HG03097 (cell line): ENCODE data around the gene FNDC3B.

Experiments
- ATAC-seq: cut with Tn5 transposase; IDR thresholded peaks from one replicate; pipeline ENCODE4 v1.9.1; 2021; ENCODE audit not compliant: unreplicated experiment, low FRiP score

The FNDC3B gene

GRCh38 chr3:172071780-172072330 lies 32.5 kb downstream of the FNDC3B start:
- no peak for ATAC-seq

GRCh38 chr3:172072543-172072942 lies 33.2 kb downstream of the FNDC3B start:
- no peak for ATAC-seq

DNA sequence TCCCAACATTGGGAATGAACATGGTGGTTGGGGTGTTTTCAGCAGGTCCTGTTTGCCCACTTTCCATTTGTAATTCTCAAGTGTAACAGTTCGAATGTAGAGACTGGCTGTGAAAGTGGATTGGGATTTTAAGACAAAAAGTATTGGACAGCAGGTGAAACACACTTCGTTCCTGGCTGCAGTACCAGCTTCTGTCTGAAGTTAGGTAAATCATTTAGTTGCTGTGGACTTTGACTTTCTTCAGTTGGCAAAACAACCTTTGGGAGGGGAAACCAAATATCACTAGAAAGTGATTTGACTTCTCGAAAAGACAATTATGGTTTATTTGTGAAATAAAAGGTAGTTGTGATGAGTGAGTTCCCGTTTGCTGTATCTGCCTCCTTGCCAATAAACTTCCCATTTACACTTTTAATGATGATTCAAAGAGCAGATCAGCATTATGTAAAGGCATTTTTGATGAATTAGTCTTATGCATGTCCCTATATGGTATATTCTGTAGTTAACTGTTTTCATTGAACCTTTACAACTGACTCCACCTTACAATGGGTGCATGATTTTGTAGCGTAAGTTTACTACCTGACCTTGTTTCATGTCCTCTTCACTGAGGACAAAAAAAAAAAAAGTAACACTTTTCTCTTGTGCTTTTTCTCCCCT lies 34.0 kb downstream of the FNDC3B start:
- no peak for ATAC-seq

DNA sequence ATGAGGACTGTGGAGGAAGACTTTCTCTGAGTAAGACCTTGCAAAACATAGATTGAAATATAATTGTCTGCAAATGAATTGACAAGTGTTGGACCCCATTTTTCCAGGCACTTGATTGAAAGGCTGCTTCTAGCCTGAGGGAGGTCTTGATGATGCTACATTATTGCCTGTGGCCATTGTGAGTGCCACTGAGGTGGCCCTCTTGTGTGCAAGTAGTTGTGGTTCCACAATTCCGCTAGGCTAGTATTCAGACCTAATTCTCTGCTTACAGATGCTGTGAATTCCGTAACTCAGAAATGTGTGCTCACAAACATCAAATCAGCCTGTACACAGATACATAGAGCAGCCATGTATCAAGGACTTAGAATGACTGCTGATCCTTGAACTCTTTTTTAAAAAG lies 34.7 kb downstream of the FNDC3B start:
- ATAC-seq = no peak

GRCh38 chr3:172074586-172074985 lies 35.2 kb downstream of the FNDC3B start:
- no peak for ATAC-seq

DNA sequence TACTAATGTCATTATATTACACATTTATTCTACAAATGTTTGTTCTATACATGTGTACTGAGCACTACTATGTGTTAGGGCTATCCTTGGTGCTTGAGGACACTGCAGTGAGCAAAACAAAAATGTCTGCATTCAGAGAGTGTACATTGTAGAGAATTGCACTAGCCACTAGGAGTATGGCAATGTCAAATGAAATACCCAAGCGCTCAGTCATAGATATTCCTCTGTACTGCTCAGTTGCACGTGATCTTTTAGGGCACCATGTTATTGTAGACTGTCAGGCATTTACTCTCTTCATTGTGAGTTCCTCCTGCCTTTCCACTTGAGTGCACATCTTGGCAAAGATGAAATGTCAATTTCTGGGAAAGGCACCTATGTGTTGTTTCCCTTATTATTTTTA lies 36.8 kb downstream of the FNDC3B start:
- no peak for ATAC-seq

DNA sequence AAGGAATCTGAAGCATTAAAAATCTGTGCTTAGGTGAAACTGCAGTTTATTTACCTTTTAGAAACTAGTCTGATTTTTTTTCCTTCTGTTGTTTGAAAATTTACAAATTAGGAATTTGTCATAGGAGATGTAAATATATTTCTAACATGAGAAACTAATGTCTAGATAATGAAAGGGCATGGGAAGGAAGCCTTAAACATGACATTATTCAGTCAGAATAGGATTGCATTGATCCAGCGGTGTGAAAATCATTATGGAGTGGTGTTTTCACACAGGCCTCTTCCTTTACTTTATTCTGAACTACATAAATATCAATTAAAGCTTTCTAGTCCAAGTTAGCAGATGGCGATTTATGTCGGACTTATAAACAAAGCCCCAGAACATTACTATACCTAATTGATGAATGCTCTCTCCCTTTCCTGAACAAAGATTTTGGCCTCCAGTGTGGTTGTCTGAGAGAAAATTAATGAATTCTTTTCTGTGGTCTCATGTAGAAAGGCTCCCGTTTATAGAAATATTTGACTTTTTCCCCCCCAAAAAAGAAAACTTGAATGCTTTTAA lies 37.9 kb downstream of the FNDC3B start:
- no peak for ATAC-seq

- ATAC-seq = no peak
Measured at GRCh38 chr3:172078244-172078643, 38.9 kb downstream of the FNDC3B start.

DNA sequence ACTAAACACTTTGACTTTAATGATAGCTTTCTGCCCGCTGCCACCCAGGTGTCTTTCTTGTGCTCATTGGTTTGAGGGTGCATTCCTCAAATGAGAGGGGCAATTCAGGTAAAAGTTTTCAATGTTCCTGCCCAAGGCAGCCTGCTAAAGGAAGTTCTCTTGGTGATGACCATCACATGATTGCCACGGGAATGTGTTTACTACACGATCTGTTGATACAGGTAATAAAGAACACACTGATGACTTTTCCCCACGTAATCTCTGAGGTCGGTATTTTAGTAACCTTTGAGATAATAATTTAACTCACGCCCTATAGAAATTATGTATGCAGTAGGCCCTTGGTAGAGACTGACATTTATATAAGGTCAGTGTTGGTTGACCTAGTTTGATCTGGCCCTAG lies 39.3 kb downstream of the FNDC3B start:
- no peak for ATAC-seq

DNA sequence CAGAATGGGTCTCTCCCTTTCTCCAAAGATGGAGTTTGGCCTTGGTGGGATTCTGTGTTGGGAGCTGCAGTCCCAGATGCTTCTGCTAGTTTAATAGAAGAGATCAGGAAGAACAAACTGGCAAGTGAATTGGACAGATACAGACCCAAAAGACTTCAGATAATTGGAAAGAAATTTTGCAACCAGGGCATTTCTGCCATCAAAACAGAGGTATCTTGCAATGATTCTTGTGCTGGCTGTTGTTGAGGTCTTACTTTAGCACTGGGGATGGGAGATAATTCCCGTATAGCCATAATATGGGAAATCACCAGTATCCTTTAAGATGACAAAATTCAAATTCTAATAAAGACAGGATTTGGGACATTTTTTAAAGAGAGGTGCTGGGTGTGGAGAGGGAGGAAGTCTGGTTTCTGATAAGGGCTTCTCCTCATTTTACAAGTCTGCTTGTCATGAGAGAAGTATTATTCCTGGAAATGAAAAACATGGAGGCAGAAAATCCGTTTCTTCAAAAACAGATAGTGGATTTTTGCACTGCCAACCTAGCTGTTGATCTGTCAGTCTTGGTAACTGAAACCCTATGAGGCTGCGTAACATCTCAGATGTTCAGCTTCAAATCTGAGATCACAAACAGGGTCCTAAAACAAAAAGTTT lies 40.1 kb downstream of the FNDC3B start:
- no peak for ATAC-seq

DNA sequence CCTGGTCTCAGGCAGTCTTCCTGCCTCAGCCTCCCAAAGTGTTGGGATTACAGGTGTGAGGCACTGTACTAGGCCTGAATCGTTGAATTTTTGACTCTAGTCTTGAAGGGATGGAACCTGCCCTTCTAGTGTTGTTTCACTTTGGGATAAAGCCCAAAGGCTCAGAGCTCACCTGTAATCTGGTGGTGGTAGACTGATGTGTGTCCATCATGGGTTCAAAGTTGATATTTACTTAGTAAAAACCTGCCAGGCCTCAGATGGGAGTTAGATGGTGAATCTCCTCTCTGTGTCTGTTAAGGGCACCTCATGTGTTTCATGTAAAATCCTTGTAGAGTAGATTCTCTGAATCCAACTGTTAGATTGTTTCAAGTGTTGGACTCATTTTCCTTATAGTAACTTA lies 41.1 kb downstream of the FNDC3B start:
- no peak for ATAC-seq

DNA sequence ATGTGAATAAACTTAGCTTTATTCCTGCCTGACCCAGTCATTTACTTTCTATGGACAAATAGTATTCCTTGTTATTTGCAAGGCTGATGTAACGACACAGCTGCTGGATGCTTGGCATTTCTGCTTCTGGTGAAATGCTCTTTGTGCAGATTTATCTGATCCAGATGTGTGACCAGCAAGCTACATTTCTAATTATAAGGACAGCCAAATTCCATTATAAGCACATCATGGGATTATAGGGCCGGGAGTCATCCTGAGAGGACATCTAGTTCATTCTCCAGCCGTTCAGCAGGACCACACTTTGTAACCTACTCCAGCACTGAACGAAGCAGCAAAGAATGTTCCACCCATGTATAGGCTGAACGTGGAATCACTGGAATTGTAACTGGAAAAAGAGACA lies 42.9 kb downstream of the FNDC3B start:
- ATAC-seq = no peak

DNA sequence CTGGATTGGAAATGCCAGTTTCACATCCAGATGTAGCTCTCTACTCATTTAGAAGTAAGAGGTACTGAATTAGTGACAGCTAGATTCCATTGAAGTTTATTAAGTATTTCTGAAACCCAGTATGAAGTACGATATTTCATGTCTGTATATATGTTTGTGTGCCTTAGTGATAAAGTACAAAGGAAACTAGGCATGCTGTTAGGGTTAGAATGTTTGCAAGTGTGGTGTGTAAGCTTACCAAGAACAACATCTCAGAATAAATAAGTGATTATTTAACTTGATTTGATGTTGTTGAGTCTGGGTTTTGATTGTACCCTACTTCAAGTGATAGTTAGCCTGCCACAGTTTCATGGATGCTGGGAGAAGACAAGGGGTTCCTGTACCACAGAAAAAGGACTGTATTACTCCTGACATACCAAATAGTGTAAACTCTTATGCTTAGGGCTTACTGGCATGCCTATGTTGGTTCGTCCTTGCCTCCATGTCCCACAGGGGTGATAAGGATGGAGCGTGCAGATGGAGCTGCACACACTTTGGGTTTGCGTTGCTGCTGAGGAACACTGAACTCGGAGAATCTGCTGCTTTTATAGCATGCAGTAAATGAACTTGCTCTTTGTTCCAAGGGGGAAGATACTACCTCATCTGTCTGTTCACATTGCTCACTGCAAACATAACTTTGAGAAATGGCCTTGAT lies 43.6 kb downstream of the FNDC3B start:
- no peak for ATAC-seq

DNA sequence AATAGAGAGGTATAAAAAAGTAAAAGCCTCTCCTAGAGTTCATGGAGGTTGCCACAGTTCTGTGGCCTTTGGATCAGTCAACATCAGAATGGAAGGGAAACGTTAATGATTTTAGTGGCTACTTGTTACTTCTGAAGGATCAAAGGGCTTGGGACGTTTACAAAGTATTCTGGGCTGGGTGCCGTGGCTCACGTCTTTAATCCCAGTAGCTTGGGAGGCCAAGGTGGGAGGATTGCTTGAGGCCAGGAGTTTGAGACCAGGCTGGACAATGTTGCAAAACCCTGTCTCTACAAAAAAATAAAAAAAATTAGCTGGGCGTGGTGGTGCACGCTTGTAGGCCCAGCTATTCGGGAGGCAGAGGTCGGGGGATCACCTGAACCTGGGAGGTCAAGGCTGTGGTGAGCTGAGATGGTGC lies 44.6 kb downstream of the FNDC3B start:
- ATAC-seq = no peak

DNA sequence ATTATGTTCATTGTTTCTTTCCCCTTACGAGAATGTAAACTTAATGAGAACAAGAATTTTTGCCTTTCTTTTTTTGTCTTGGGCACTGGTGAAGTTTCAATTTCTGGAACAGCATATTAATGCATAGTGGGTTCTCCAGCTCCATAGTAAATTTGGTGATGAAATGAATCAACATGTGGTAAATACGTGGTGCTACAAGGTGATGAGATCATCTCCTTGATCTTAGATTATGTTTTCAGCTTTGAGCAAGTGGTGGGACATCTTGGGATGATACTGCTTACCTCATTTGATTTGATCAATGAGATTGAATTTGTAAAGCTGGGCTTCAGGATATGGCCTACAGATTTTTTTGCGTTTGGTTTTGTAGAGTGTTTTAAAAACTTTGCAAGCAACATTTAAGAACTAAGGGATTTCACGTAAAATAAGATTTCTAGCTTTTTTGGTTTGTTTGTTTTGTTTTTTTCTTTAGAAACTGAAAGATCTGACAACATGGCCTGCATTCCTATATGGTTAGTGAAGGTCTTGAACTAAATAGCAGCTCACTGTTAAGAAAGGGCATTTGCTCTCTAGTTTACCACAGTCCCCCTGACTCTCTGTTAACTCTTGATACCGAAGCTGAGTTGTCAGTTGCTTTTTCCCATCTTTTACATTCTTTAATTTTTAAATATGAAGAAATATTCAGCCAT lies 45.6 kb downstream of the FNDC3B start:
- ATAC-seq = no peak

GRCh38 chr3:172085557-172085895 lies 46.1 kb downstream of the FNDC3B start:
- no peak for ATAC-seq

DNA sequence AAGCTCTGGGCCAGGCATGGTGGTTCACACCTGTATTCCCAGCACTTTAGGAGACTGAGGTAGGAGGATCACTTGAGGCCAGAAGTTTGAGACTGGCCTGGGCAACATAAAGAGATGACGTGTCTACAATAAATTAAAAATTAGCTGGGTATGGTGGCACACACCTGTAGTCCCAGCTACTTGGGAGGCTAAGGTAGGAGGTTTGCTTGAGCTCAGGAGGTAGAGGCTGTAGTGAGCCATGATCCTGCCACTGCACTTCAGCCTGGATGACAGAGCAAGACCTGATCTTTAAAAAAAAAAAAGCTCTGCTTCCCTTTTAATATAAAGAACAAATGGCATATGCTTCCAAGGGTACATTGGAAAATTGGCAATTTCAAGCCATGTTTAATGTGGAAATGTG lies 46.7 kb downstream of the FNDC3B start:
- no peak for ATAC-seq

DNA sequence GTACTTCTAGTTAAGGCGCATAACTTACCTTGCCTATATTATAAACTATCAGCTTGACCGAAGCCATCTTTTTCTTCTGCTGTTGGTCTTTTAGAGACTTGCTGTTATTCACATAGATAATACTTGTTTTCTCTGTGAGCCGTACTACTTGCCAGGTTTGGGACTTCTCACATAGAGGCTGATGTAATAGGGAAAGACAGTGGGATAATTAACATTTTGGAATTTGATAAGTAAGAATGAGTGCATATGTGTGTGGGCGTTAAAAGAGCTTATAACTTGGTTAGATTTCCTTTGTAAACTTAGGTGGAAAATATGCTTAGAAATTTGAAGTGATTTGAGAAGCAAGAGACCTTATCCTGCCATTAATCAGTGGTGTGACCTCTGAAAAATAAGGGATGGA lies 47.8 kb downstream of the FNDC3B start:
- no peak for ATAC-seq

GRCh38 chr3:172087602-172088580 lies 48.5 kb downstream of the FNDC3B start:
- ATAC-seq = peak; percentile 67

DNA sequence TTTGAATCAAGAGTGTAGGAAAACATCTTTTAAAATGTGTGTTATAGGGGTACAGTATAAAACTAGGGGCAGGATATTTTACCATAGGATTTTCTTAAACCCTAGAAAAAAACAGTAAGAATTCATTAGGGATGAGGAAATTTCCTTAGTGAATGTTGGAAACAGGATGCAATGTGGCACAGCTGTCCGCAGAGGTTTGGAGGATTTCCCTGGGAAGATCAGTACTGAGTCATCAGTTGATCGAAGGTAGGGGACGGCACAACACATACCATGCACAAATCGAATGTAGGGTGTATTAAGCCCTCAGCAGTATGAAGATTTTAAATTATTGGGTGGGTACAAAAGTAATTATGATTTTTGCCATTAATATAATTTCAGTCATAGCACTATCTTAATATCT lies 49.9 kb downstream of the FNDC3B start:
- no peak for ATAC-seq
